Peyer's patch (tissue), 4 donors: Measurements from ENCODE around the gene PHACTR3. TPM values are rescaled to one million over a fixed set of nuclear protein-coding genes. Genes with fewer than 3 reads are reported as not detected.

Experiments used
- DNase-seq, 3 donors: peaks; one replicate each; pipeline ENCODE4 v3.0.0-alpha.2; 2017 to 2019
- H3K27ac ChIP-seq, 4 donors: fragments of 200-600 bp; sonication (generic); one replicate each; pipeline ENCODE4 v1.5.1; 2016 to 2019
- H3K27me3 ChIP-seq, 2 donors: fragments of 200-600 bp; sonication (generic); one replicate each; pipeline ENCODE4 v1.5.1; 2019
- H3K36me3 ChIP-seq, 3 donors: fragments of 200-600 bp; sonication (generic); one replicate each; pipeline ENCODE4 v1.5.1; 2016 to 2019
- H3K4me1 ChIP-seq, 4 donors: fragments of 200-600 bp; sonication (generic); one replicate each; pipeline ENCODE4 v1.5.1; 2016 to 2019
- H3K4me3 ChIP-seq, 4 donors: fragments of 200-600 bp; sonication (generic); 1 replicate in 3 of 4; 2 replicates in 1 of 4; pipeline ENCODE4 v1.5.1; 2016 to 2019; ENCODE audit warnings: mild to moderate bottlenecking in 1 of 4
- H3K9me3 ChIP-seq, 4 donors: fragments of 200-600 bp; sonication (generic); one replicate each; pipeline ENCODE4 v1.5.1; 2016 to 2019; ENCODE audit warnings: mild to moderate bottlenecking in 1 of 4
- CTCF ChIP-seq, 6 experiments: fragments of 450-650 bp in 4 of 6; fragments of 200-600 bp in 2 of 6; sonication (generic) in 1 of 6; IDR thresholded peaks; one replicate each; pipeline ENCODE4 v1.5.1; 2017 to 2019; ENCODE audit warnings: antibody characterized with exemption in 6 of 6, mild to moderate bottlenecking in 3 of 6, moderate library complexity in 1 of 6
- POLR2A ChIP-seq, 2 donors: fragments of 450-650 bp; IDR thresholded peaks; one replicate each; pipeline ENCODE4 v1.5.1; 2017; ENCODE audit warnings: antibody characterized with exemption in 2 of 2, mild to moderate bottlenecking in 2 of 2, moderate library complexity in 2 of 2
- total RNA-seq, 4 donors: library from RNA; depleted of rRNA; stranded (reverse); fragments of >200 nt; gene quantifications; one replicate each; pipeline ENCODE4 v1.1.0, GENCODE V29; 2016

PHACTR3 gene
- total RNA-seq, 4 donors from 2014 or later = 14.9 to 31.5 (median 22.9) TPM

DNA sequence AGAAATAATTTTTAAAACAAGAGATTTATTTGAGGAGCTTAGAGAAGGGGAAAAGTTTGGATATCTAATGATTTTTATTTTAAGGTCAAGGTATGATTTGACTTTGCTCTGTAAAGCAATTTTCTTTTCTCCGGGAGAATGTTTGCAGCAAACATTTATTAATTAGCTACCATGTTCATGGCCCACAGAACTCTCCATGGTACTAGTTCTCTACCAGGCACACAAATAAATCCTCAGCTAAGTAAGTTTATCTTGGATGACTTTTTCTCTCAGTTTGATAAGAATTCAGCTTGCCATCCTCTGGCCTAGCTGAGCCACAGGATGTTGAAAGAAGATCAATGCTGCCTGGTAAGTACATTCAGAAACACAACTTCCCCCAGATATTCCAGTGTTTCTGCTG, 94.3 kb downstream of the PHACTR3 start:
- no peak for TF ChIP-seq CTCF (IDR thresholded peaks at IDR 0.05)
- no peak for TF ChIP-seq POLR2A (IDR thresholded peaks at IDR 0.05)
- H3K9me3 ChIP-seq = no peaks in the 10 kb centered on the region
- H3K36me3 ChIP-seq = no peaks in the 10 kb centered on the region
- no peak overlapping the region for H3K4me3 ChIP-seq
- DNase-seq = no peak
- H3K4me1 ChIP-seq = no peaks in the 10 kb centered on the region
- H3K27ac ChIP-seq = no peak overlapping the region
- H3K27me3 ChIP-seq = no peaks in the 10 kb centered on the region

DNA sequence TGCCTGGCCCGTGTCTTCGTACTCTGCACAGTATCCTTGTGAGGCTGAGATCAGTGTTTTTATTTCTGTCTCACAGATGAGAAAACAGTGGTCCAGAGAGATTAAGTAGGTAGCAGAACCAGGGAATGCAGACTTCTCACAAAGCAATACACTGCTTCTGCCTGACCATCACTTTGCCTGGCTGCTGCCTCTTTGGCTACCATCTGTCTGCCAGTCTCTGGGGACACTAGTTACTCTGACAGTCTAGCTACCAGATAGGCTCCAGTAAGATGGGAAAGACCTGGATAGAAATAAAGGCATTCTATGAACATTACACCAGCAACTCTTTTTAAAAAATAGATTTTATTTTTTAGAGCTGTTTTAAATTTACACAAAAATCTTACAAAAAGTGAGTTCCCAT, 96.9 kb downstream of the PHACTR3 start:
- no peak for DNase-seq
- no peaks in the 10 kb centered on the region for H3K27me3 ChIP-seq
- H3K4me1 ChIP-seq = no peaks in the 10 kb centered on the region
- no peaks in the 10 kb centered on the region for H3K9me3 ChIP-seq
- no peaks in the 10 kb centered on the region for H3K36me3 ChIP-seq
- no peak overlapping the region for H3K4me3 ChIP-seq
- no peak overlapping the region for H3K27ac ChIP-seq
- TF ChIP-seq CTCF (IDR thresholded peaks at IDR 0.05) (no peak), POLR2A (IDR thresholded peaks at IDR 0.05) (no peak)

DNA sequence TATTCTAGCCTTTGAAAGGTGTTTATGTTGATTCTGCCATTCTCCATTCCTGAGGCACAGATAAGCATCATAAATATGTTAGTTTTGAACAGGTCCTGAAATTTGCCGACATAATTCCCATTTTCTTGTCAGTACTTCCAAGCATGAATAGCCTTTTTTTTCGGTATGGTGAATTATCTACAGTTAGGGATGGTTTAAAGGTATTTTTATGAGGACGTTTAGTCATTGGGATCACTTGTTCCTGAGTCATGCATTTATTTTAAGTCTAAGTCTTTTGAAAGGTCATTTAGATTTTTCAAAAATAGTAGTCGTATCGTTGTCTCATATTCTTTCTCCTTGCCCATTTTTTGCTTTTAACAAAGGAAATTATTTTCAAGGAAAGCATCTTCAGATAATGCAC, 98.7 kb downstream of the PHACTR3 start:
- no peaks in the 10 kb centered on the region for H3K9me3 ChIP-seq
- TF ChIP-seq CTCF (IDR thresholded peaks at IDR 0.05) = no peak
- TF ChIP-seq POLR2A (IDR thresholded peaks at IDR 0.05) = no peak
- H3K36me3 ChIP-seq = no peaks in the 10 kb centered on the region
- H3K27me3 ChIP-seq = no peaks in the 10 kb centered on the region
- no peak overlapping the region for H3K4me3 ChIP-seq
- no peak for DNase-seq
- no peak overlapping the region for H3K27ac ChIP-seq
- H3K4me1 ChIP-seq = no peaks in the 10 kb centered on the region

DNA sequence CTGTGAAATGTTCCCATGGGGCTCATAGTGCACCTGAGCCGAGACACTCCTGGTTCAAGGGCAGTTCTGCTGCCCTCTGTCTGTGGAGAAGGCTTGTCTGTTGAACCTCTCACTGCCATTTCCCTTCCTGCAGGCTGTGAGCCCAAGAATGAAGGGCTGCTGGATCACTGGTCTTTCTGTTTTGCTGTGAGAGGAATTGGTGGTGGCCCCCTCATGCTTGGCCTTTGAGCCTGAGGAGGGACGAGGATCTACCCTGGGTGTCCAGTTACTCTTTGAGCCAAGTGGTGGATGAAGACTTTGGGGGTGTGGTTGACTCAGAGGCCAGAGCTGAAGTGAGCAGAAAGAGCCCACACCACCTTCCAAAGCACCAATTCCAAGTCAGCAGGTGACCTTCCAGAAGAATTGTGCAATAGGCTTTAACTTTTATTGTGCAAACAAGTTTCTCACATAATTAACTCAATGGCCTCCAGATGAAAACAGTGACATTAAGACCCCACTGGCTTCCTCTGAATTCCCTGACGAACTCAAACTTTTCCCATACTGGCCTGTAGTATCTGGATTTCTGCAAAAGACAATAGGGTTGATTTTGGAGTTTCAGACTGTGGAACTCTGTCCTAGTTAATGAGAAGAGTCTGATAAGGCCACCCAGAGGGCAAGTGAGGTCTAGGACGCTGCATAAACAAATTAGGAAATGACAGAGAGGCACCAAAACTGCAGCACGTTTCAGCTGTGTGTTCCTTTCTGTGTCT, 101.5 kb downstream of the PHACTR3 start:
- Histone ChIP-seq H3K27ac (no peak overlapping the region), H3K27me3 (no peaks in the 10 kb centered on the region), H3K9me3 (no peaks in the 10 kb centered on the region), H3K36me3 (no peaks in the 10 kb centered on the region), H3K4me1 (no peaks in the 10 kb centered on the region), H3K4me3 (no peak overlapping the region)
- no peak for TF ChIP-seq CTCF (IDR thresholded peaks at IDR 0.05)
- no peak for TF ChIP-seq POLR2A (IDR thresholded peaks at IDR 0.05)
- no peak for DNase-seq

GRCh38 chr20:59706400-59706693, 102.0 kb downstream of the PHACTR3 start:
- TF ChIP-seq POLR2A (IDR thresholded peaks at IDR 0.05) (no peak), CTCF (IDR thresholded peaks at IDR 0.05) (no peak)
- H3K27me3 ChIP-seq = no peaks in the 10 kb centered on the region
- H3K36me3 ChIP-seq = no peaks in the 10 kb centered on the region
- H3K4me3 ChIP-seq = no peak overlapping the region
- no peak for DNase-seq
- H3K9me3 ChIP-seq = no peaks in the 10 kb centered on the region
- no peaks in the 10 kb centered on the region for H3K4me1 ChIP-seq
- no peak overlapping the region for H3K27ac ChIP-seq

DNA sequence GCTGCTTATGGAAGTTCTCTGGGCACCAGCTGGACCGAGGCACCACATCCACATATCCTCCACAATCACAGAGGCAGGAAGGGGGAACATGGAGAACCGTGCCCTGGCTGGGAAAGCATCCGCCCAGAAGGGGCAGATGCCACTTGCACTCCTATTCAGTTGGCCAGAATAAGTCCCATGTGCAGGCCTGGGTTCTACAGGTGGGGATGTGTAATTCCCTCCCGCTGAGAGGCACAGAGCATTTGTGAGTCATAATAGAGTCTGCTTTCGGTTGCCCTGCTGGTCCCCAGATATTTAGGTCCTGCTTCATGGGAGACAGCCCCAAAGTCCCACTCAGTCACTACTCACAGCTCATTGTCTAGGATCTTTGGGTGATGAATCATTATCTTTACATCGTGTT, 104.0 kb downstream of the PHACTR3 start:
- H3K4me1 ChIP-seq = no peaks in the 10 kb centered on the region
- H3K27me3 ChIP-seq = no peaks in the 10 kb centered on the region
- no peak overlapping the region for H3K4me3 ChIP-seq
- no peaks in the 10 kb centered on the region for H3K9me3 ChIP-seq
- no peak overlapping the region for H3K27ac ChIP-seq
- DNase-seq = no peak
- no peak for TF ChIP-seq POLR2A (IDR thresholded peaks at IDR 0.05)
- TF ChIP-seq CTCF (IDR thresholded peaks at IDR 0.05) = no peak
- no peaks in the 10 kb centered on the region for H3K36me3 ChIP-seq
